DMS153 (cell line): ENCODE results near the gene RSAD2.

Experiments
- DNase-seq: peaks from one replicate; lab custom pipeline; 2025; lab: John Stamatoyannopoulos, UW

The RSAD2 gene

DNA sequence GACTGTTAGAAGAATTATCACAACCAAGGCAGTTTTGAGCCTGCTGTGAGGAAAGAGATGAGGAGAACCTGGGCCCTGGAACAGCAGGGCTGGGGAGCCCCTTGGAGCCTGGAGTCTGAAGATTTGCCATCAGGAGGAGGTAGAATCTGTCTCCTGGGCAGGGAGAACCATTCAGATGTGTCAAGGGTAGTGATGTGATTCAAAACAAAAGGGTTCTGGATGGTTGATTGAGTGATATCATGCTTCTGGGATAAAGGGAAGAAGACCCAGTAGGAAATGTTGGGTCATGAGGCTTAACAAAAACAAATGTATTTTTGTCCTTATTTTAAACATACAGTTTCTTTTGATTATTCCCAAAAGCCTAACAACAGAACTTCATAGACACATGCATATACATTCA is 68.2 kb downstream of the RSAD2 start:
- no peak for DNase-seq

DNA sequence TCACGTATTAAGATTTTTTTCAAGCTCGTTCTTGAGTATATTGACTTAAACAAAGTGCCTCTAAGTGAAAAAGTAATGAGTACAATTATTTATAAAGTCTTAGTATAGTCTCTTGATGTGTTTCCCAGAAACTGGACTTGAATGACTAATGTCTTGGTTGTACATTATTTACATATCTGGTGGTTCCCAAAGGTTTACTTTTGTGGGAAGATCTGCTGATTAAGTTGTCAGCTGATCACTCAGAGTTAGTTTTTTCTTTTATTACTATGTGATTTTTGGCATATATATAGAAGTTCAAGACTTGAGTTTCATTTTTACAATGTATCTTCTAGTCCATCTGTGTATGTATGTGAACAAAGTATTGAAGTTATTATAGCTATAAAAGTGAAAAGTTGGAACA is 69.1 kb downstream of the RSAD2 start:
- no peak for DNase-seq
